ENCODE measurements around the gene TBX2.
"Not testable (repeated sequence)": the region's sequence is repeated elsewhere in the genome, so short reads cannot be mapped to it uniquely, and the experiment has no call there.

Gene TBX2

GRCh38 chr17:61436273-61436672 is 36.6 kb downstream of the TBX2 start:
- no peak for FAIRE-seq

GRCh38 chr17:61436995-61437704 is 37.5 kb downstream of the TBX2 start:
- no peak for FAIRE-seq

- FAIRE-seq: no peak
Measured at GRCh38 chr17:61440697-61441096, 41.1 kb downstream of the TBX2 start.

GRCh38 chr17:61441507-61441906 is 41.9 kb downstream of the TBX2 start:
- FAIRE-seq: not testable (repeated sequence)

GRCh38 chr17:61442136-61442775 is 42.6 kb downstream of the TBX2 start:
- no peak for FAIRE-seq

- no peak for FAIRE-seq
Measured at GRCh38 chr17:61442878-61443474, 43.3 kb downstream of the TBX2 start.

GRCh38 chr17:61443475-61443882 is 43.8 kb downstream of the TBX2 start:
- no peak for FAIRE-seq

- no peak for FAIRE-seq
Measured at GRCh38 chr17:61444075-61444474, 44.4 kb downstream of the TBX2 start.

- FAIRE-seq: no peak
Measured at GRCh38 chr17:61444831-61445230, 45.2 kb downstream of the TBX2 start.

GRCh38 chr17:61447358-61447757 is 47.7 kb downstream of the TBX2 start:
- no peak for FAIRE-seq

- no peak for FAIRE-seq
Measured at GRCh38 chr17:61448042-61448441, 48.4 kb downstream of the TBX2 start.

GRCh38 chr17:61449140-61449539 is 49.5 kb downstream of the TBX2 start:
- not testable (repeated sequence) for FAIRE-seq

- no peak for FAIRE-seq
Measured at GRCh38 chr17:61449707-61450640, 50.3 kb downstream of the TBX2 start.

GRCh38 chr17:61450641-61451537 is 51.2 kb downstream of the TBX2 start:
- no peak for FAIRE-seq

- FAIRE-seq: no peak
Measured at GRCh38 chr17:61451538-61452300, 52.1 kb downstream of the TBX2 start.

GRCh38 chr17:61452301-61453290 is 53.0 kb downstream of the TBX2 start, which contains the start of gene TBX4:
TBX4 (plus strand) TSS chr17:61452422; CDS start chr17:61456491, 4,069 bp downstream.
- no peak for FAIRE-seq

GRCh38 chr17:61453566-61454380 is 54.1 kb downstream of the TBX2 start:
- no peak for FAIRE-seq
